Measurements from ENCODE around the gene C11orf86.

- TF ChIP-seq CTCF (IDR thresholded peaks at IDR 0.05) = no peak
- TF ChIP-seq, protein P1, sequence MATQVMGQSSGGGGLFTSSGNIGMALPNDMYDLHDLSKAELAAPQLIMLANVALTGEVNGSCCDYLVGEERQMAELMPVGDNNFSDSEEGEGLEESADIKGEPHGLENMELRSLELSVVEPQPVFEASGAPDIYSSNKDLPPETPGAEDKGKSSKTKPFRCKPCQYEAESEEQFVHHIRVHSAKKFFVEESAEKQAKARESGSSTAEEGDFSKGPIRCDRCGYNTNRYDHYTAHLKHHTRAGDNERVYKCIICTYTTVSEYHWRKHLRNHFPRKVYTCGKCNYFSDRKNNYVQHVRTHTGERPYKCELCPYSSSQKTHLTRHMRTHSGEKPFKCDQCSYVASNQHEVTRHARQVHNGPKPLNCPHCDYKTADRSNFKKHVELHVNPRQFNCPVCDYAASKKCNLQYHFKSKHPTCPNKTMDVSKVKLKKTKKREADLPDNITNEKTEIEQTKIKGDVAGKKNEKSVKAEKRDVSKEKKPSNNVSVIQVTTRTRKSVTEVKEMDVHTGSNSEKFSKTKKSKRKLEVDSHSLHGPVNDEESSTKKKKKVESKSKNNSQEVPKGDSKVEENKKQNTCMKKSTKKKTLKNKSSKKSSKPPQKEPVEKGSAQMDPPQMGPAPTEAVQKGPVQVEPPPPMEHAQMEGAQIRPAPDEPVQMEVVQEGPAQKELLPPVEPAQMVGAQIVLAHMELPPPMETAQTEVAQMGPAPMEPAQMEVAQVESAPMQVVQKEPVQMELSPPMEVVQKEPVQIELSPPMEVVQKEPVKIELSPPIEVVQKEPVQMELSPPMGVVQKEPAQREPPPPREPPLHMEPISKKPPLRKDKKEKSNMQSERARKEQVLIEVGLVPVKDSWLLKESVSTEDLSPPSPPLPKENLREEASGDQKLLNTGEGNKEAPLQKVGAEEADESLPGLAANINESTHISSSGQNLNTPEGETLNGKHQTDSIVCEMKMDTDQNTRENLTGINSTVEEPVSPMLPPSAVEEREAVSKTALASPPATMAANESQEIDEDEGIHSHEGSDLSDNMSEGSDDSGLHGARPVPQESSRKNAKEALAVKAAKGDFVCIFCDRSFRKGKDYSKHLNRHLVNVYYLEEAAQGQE (IDR thresholded peaks at IDR 0.05; ENCODE audit: insufficient read depth in 1 of 2, low read depth in 2 of 2, low read length in 1 of 2) = no peak
- no peak for TF ChIP-seq SIN3A (IDR thresholded peaks at IDR 0.05; ENCODE audit: borderline replicate concordance, insufficient read depth, low read depth, low read length)
Observed at GRCh38 chr11:66999555-66999954, 24.5 kb downstream of the C11orf86 start.
